Mesenchymal stem cell (in vitro differentiated cells and primary cell): ENCODE measurements around the gene TOM1L1.
A peak's percentile ranks its signal among the peaks of the same experiment; 100 is the strongest.

ENCODE experiments used
- DNase-seq: peaks from one replicate; pipeline ENCODE4 v3.0.0-alpha.2; 2013
- H2AFZ ChIP-seq: one replicate; pipeline ENCODE4 v1.6.1; 2013; ENCODE audit warnings: low read depth, mild to moderate bottlenecking, control low read depth, inconsistent platforms, low read length, moderate library complexity
- H2AK5ac ChIP-seq: 2 replicates; pipeline ENCODE4 v1.6.1; 2013; ENCODE audit warnings: low read length, moderate library complexity, mild to moderate bottlenecking, inconsistent platforms; ENCODE audit not compliant: severe bottlenecking
- H2BK120ac ChIP-seq: one replicate; pipeline ENCODE4 v1.6.1; 2013; ENCODE audit warnings: low read depth, mild to moderate bottlenecking, inconsistent platforms, low read length, moderate library complexity
- H2BK12ac ChIP-seq, 2 experiments: one replicate each; pipeline ENCODE4 v1.6.1; 2013; ENCODE audit warnings: inconsistent platforms in 2 of 2, low read length in 2 of 2, mild to moderate bottlenecking in 2 of 2, moderate library complexity in 2 of 2, control low read depth in 1 of 2
- H2BK15ac ChIP-seq: one replicate; pipeline ENCODE4 v1.6.1; 2013; ENCODE audit warnings: mild to moderate bottlenecking, low read depth, inconsistent platforms; ENCODE audit not compliant: poor library complexity, severe bottlenecking
- H2BK5ac ChIP-seq: 2 replicates; pipeline ENCODE4 v1.6.1; 2013; ENCODE audit warnings: low read depth, mild to moderate bottlenecking, low read length, control low read depth, inconsistent platforms; ENCODE audit not compliant: poor library complexity, severe bottlenecking
- H3K14ac ChIP-seq, 2 experiments: one replicate each; pipeline ENCODE4 v1.6.1; 2013; ENCODE audit warnings: inconsistent platforms in 2 of 2, low read length in 2 of 2, control low read depth in 1 of 2, mild to moderate bottlenecking in 1 of 2, moderate library complexity in 1 of 2
- H3K18ac ChIP-seq, 2 experiments: one replicate each; pipeline ENCODE4 v1.6.1; 2013; ENCODE audit warnings: inconsistent platforms in 2 of 2, low read length in 2 of 2, control low read depth in 1 of 2, low read depth in 1 of 2, mild to moderate bottlenecking in 1 of 2
- H3K23ac ChIP-seq, 2 experiments: one replicate each; pipeline ENCODE4 v1.6.1; 2013; ENCODE audit warnings: inconsistent platforms in 2 of 2, low read length in 2 of 2, mild to moderate bottlenecking in 2 of 2, moderate library complexity in 2 of 2, control low read depth in 1 of 2
- H3K27ac ChIP-seq: 2 replicates; pipeline ENCODE4 v1.5.1; 2013; ENCODE audit warnings: mild to moderate bottlenecking, moderate library complexity, low read length, control low read depth, inconsistent platforms; ENCODE audit not compliant: poor library complexity, severe bottlenecking
- H3K27me3 ChIP-seq, 2 experiments: 2 replicates each; pipeline versions ENCODE4 v1.6.1 to v1.7.0; 2013; ENCODE audit warnings: low read length in 2 of 2, mild to moderate bottlenecking in 2 of 2, moderate library complexity in 2 of 2, control low read depth in 1 of 2, inconsistent platforms in 1 of 2; ENCODE audit not compliant: control insufficient read depth in 1 of 2, insufficient read depth in 1 of 2
- H3K36me3 ChIP-seq, 2 experiments: 2 replicates each; pipeline versions ENCODE4 v1.6.1 to v1.7.0; 2013; ENCODE audit warnings: low read length in 2 of 2, control low read depth in 1 of 2, inconsistent platforms in 1 of 2, low read depth in 1 of 2, mild to moderate bottlenecking in 1 of 2; ENCODE audit not compliant: insufficient read depth in 2 of 2, control insufficient read depth in 1 of 2
- H3K4ac ChIP-seq, 2 experiments: one replicate each; pipeline ENCODE4 v1.6.1; 2013; ENCODE audit warnings: inconsistent platforms in 2 of 2, low read length in 2 of 2, mild to moderate bottlenecking in 2 of 2, moderate library complexity in 2 of 2, control low read depth in 1 of 2, low read depth in 1 of 2
- H3K4me1 ChIP-seq: 2 replicates; pipeline ENCODE4 v1.6.1; 2013; ENCODE audit warnings: low read depth, low read length, control low read depth; ENCODE audit not compliant: control insufficient read depth, insufficient read depth
- H3K4me2 ChIP-seq: 2 replicates; pipeline ENCODE4 v1.6.1; 2013; ENCODE audit warnings: low read length, mild to moderate bottlenecking, inconsistent platforms; ENCODE audit not compliant: poor library complexity, severe bottlenecking
- H3K4me3 ChIP-seq, 2 experiments: 2 replicates each; pipeline versions ENCODE4 v1.5.1 to v1.7.0; 2013; ENCODE audit warnings: low read length in 2 of 2, mild to moderate bottlenecking in 2 of 2, control low read depth in 1 of 2, low read depth in 1 of 2; ENCODE audit not compliant: insufficient read depth in 1 of 2
- H3K79me1 ChIP-seq: replicated peaks from 2 replicates; pipeline ENCODE4 v1.6.1; 2013; ENCODE audit warnings: mild to moderate bottlenecking, control low read depth, low read length, inconsistent platforms; ENCODE audit not compliant: poor library complexity, severe bottlenecking
- H3K9ac ChIP-seq: 2 replicates; pipeline ENCODE4 v1.7.0; 2013; ENCODE audit warnings: mild to moderate bottlenecking, low read length, moderate library complexity
- H3K9me3 ChIP-seq: 2 replicates; pipeline ENCODE4 v1.7.0; 2013; ENCODE audit warnings: mild to moderate bottlenecking, low read length; ENCODE audit not compliant: control insufficient read depth
- H4K8ac ChIP-seq: one replicate; pipeline ENCODE4 v1.6.1; 2013; ENCODE audit warnings: inconsistent platforms, mild to moderate bottlenecking, low read length, moderate library complexity
- H4K91ac ChIP-seq: one replicate; pipeline ENCODE4 v1.6.1; 2013; ENCODE audit warnings: mild to moderate bottlenecking, low read length, inconsistent platforms
- WGBS: methylation state at CpG from one replicate; pipeline ENCODE4 v1.1.7; 2013; ENCODE audit warnings: mixed read lengths; 5-methylcytosine and 5-hydroxymethylcytosine counted together

The TOM1L1 gene

GRCh38 chr17:54980375-54980774, 79.7 kb downstream of the TOM1L1 start:
- H3K18ac ChIP-seq, result no peak overlapping the region
- no peak overlapping the region for H2BK12ac ChIP-seq
- H4K8ac ChIP-seq, result no peak overlapping the region
- 96% methylated on average over 3 of the region's 3 CpGs for WGBS
- no peak overlapping the region for H3K14ac ChIP-seq
- H4K91ac ChIP-seq, result no peak overlapping the region
- no peak for DNase-seq
- no peak overlapping the region for H2BK15ac ChIP-seq
- H3K27ac ChIP-seq, result no peak overlapping the region
- H3K4me3 ChIP-seq, result no peak overlapping the region
- no peak overlapping the region for H3K4ac ChIP-seq
- no peak overlapping the region for H3K23ac ChIP-seq
- H2AK5ac ChIP-seq, result no peak overlapping the region
- no peaks in the 10 kb centered on the region for H3K27me3 ChIP-seq
- H3K79me1 ChIP-seq, result peaks cover 21% of the 10 kb centered on the region
- H3K9me3 ChIP-seq, result peaks cover 7% of the 10 kb centered on the region
- H3K36me3 ChIP-seq, result no peaks in the 10 kb centered on the region
- no peak overlapping the region for H3K4me2 ChIP-seq
- no peak overlapping the region for H2BK120ac ChIP-seq
- peaks cover 1% of the 10 kb centered on the region for H3K4me1 ChIP-seq
- H2AFZ ChIP-seq, result no peak overlapping the region
- H3K9ac ChIP-seq, result no peak overlapping the region
- no peak overlapping the region for H2BK5ac ChIP-seq

- Histone ChIP-seq H3K9ac (no peak overlapping the region), H2BK12ac (no peak overlapping the region), H3K79me1 (peaks cover 16% of the 10 kb centered on the region), H3K36me3 (peaks cover 0 to 3% of the 10 kb centered on the region in 2 experiments), H3K27ac (no peak overlapping the region), H3K27me3 (no peaks in the 10 kb centered on the region), H4K91ac (no peak overlapping the region), H3K23ac (no peak overlapping the region), H2BK5ac (no peak overlapping the region), H2AK5ac (no peak overlapping the region), H3K18ac (no peak overlapping the region), H3K9me3 (peaks cover 7% of the 10 kb centered on the region), H3K4me2 (no peak overlapping the region), H4K8ac (no peak overlapping the region), H3K14ac (no peak overlapping the region), H3K4me1 (peaks cover 1% of the 10 kb centered on the region), H3K4me3 (no peak overlapping the region), H2BK120ac (no peak overlapping the region), H2BK15ac (no peak overlapping the region), H3K4ac (no peak overlapping the region), H2AFZ (no peak overlapping the region)
- peak; percentile 36 for DNase-seq
Observed at GRCh38 chr17:54982399-54982798, 81.7 kb downstream of the TOM1L1 start.

- no peak for DNase-seq
- Histone ChIP-seq H3K14ac (no peak overlapping the region), H2BK12ac (no peak overlapping the region), H3K27me3 (no peaks in the 10 kb centered on the region), H3K18ac (no peak overlapping the region), H3K4me3 (no peak overlapping the region), H3K36me3 (peaks cover under 1 to 3% of the 10 kb centered on the region in 2 experiments), H2AFZ (no peak overlapping the region), H3K79me1 (peaks cover 15% of the 10 kb centered on the region), H3K4ac (no peak overlapping the region), H3K9me3 (peaks cover 7% of the 10 kb centered on the region), H4K91ac (no peak overlapping the region), H2BK5ac (no peak overlapping the region), H2BK15ac (no peak overlapping the region), H3K23ac (no peak overlapping the region), H2BK120ac (no peak overlapping the region), H2AK5ac (no peak overlapping the region), H4K8ac (no peak overlapping the region), H3K9ac (no peak overlapping the region), H3K4me1 (peaks cover 1% of the 10 kb centered on the region), H3K4me2 (no peak overlapping the region), H3K27ac (no peak overlapping the region)
Observed at GRCh38 chr17:54983260-54983659, 82.6 kb downstream of the TOM1L1 start.

- H2BK5ac ChIP-seq, result no peak overlapping the region
- no peak overlapping the region for H3K27ac ChIP-seq
- peaks cover 3% of the 10 kb centered on the region for H3K9me3 ChIP-seq
- H2AK5ac ChIP-seq, result no peak overlapping the region
- H3K4ac ChIP-seq, result no peak overlapping the region
- no CpG with 5 or more reads among the region's 1 CpG for WGBS
- H3K27me3 ChIP-seq, result no peaks in the 10 kb centered on the region
- H3K4me3 ChIP-seq, result no peak overlapping the region
- peaks cover 1% of the 10 kb centered on the region for H3K4me1 ChIP-seq
- no peak overlapping the region for H2BK15ac ChIP-seq
- H3K36me3 ChIP-seq, result peaks cover 3% of the 10 kb centered on the region in 2 experiments
- no peak overlapping the region for H4K8ac ChIP-seq
- no peak overlapping the region for H3K23ac ChIP-seq
- H2BK120ac ChIP-seq, result no peak overlapping the region
- no peak overlapping the region for H3K18ac ChIP-seq
- peaks cover 14% of the 10 kb centered on the region for H3K79me1 ChIP-seq
- no peak overlapping the region for H3K9ac ChIP-seq
- no peak overlapping the region for H3K14ac ChIP-seq
- H4K91ac ChIP-seq, result no peak overlapping the region
- H2BK12ac ChIP-seq, result no peak overlapping the region
- H3K4me2 ChIP-seq, result no peak overlapping the region
- DNase-seq, result no peak
- H2AFZ ChIP-seq, result no peak overlapping the region
Observed at GRCh38 chr17:54985476-54985875, 84.8 kb downstream of the TOM1L1 start.
